CD4-positive, alpha-beta T cell treated with Interleukin-12 subunit alpha and Interleukin-12 subunit beta, for 1 hour (primary cell): ENCODE measurements around the gene DPH5.
A peak's percentile ranks its signal among the peaks of the same experiment; 100 is the strongest.
"Not testable (repeated sequence)": the region's sequence is repeated elsewhere in the genome, so short reads cannot be mapped to it uniquely, and the experiment has no call there.

Experiments
- DNase-seq: peaks from one replicate; pipeline ENCODE4 v3.0.0-alpha.2; 2020

DPH5 gene

GRCh38 chr1:101025657-101026429 lies at the start of gene DPH5:
Gene DPH5 (minus strand): TSS chr1:101025784. CDS start chr1:101025443, 341 bp downstream.
- DNase-seq = peak; percentile 88

- DNase-seq = no peak
Measured at GRCh38 chr1:101073836-101074235, 48.3 kb upstream of the DPH5 start.

DNA sequence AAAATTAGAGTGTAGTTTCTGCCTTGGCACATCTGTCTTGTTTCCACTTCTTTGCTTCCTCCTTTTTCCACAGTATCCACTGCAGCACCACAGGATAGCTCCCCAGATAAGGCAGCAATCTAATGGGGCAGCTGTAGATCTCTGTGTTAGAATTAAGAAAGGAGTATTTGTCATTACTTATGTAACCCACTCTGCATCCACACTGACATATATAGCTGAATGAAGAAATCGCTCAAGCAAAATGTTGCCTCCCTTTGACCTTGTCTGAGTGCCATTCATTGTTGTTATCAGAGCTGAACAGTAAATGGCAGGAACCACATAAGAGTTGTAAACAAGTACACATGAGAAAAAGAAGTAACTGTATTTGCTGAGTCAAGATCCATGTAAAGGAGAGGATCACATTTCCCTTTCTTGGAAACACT lies 45.9 kb upstream of the DPH5 start:
- no peak for DNase-seq

- DNase-seq = no peak
Measured at GRCh38 chr1:101069158-101069557, 43.6 kb upstream of the DPH5 start.

- DNase-seq = not testable (repeated sequence)
Measured at GRCh38 chr1:101066937-101067335, 41.4 kb upstream of the DPH5 start.

DNA sequence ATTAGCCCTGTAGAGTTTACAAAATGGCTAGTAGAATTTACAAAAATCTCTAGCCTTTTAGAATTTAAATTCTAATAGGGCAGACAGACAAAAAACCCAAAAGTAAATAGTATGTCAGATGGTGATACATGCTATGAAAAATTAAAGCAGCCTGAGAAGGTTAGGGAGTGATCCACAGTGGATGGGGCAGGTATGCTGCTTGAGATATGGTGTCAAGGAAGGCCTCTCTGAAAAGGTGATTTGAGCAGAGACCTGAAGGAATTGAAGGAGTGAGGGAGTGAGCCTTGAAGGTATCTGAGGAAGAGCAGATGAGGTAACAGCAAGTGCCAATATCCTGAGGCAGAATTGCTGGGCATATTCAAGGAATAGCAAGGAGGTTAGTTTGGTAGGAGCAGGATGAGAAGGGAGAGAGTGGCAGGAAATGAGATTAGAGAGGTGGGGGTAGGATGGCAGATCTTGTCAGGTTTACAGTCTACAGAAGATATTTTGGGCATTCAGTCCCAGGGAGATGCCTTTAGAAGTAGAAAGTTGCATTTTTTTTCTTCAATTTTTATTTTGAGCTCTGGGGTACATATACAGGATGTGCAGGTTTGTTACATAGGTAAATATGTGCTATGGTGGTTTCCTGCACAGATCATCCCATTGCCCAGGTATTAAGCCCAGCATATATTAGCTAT lies 40.8 kb upstream of the DPH5 start:
- DNase-seq = no peak

DNA sequence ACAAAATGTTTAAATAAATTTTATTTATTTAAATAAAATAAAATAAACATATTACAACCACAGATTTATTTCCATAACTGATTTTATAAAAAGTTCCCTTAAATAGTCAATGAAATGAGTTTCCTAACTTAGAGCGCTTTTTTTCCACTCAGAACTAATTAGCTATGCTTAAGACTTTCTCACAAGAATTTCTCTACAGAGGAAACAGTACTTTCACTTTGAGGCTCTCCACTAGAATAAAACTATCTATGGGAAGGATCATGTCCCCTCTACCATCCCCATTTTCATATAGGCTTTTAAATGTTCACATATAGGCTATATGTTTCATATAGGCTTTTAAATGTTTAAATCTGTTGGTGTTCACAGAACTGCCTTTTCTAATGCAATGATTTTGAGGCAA lies 40.0 kb upstream of the DPH5 start:
- DNase-seq = no peak

GRCh38 chr1:101064697-101065096 lies 39.1 kb upstream of the DPH5 start:
- DNase-seq = no peak

DNA sequence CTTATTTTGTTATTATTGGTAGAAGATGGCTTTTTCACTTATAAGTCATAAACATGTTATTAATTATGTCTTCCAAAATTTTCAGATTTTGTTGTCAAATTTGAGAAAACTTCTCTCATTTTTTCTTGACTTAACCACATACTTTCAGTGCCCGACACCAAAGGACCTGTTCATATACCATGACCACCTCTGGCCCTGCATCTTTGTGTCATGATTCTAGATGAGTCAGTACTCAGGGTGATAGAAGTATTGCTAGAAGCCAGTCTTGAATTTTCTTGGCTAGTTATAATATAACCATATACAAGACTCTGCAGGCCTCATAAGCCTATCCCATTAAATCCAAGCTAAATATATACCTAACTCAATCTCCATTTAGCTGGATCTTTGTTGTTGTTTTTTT lies 35.4 kb upstream of the DPH5 start:
- no peak for DNase-seq

- no peak for DNase-seq
Measured at GRCh38 chr1:101059945-101060542, 34.5 kb upstream of the DPH5 start.

- no peak for DNase-seq
Measured at GRCh38 chr1:101055623-101056022, 30.0 kb upstream of the DPH5 start.

DNA sequence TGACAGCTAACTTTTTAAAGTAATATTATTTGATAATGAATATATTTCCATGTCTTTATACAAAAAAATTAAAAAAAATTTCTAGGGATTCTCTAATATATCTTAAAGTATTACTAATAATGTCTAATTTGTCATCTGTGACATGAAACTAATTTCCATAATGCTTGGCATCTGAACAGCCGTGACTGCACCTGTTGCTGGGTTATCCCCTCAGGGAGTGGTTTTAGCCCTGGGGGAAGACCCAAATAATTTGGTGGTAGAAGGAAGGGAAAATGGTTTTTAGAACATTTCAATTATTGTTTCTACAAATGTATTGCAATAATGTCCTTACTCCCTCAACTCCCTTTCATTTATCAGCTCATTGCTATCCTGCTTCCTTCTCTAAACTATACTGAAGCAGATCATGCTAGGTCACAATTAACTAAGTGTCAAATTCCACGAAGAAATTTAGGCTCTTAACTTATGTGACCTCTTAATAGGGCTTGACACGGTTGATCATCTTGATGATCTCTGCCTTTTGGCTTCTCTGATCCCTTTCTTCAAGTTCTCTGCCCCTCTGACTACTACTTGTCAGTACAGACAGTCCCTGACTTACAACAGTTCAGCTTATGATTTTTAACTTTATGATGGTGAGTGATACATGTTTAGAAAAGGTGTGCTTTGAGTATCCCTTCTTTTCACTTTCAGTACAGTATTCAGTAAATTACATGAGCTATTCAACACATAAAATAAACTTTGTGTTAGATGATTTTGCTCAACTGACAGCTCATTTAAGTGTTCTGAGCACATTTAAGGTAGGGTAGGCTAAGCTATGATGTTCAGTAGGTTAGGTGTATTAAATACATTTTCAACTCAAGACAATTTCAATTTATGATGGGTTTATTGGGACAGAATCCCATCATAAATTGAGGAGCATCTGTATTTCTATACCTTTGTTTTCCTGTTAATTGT lies 26.4 kb upstream of the DPH5 start:
- DNase-seq = no peak

DNA sequence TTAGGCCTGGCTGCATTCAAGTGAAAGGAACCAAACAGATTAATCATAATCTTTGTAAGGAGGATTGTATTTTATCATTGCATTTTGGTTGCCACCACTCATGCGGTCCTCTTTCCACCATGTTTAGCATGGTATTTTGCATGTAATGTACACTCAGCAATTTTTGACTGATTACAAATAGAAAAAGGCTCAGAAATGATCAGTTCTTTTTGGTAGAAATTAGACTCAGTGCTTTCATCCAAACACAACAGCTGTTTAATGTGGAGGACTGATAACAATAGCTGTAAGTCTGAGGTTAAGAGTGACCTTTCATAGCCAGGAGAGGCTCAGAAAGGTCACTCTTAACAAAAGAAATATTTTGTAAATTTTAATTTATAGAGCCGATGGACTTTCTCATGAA lies 25.3 kb upstream of the DPH5 start:
- no peak for DNase-seq

- no peak for DNase-seq
Measured at GRCh38 chr1:101044749-101045148, 19.2 kb upstream of the DPH5 start.

DNA sequence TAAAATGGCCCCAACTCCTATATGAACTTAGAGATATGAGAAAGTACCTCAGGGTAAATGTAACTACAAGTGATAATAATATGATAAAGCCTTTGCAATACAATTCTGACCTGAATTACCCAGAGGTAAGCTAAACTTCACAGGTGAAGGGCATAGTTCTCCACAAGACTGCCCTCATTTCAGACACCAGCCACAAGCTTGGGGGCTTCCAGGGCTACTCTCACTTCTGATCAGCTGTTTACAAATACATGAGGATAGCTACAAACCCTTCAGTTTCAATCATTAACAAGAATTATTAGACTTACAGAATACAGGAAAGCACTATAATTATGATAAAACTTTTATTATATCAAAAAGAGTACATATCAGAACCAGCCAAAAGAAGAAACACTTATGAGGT lies 18.7 kb upstream of the DPH5 start:
- no peak for DNase-seq

DNA sequence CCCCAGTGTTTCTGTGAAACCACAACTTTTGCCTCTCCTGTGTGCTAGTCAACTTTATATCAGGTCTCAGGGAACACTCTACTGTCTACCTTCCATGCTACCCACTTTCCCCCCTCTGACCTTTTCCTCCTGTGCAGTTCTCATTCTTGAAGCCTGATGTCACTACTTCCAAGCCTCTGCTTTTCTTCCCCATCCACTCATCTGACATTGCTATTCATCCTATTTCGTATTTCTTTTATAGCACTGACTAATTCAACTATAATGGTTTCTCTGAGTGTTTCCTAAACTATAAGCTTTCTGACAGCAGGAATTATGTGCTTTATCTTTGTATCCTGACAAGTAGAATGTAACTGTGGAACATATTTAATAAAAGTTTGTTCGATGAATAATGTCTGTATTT lies 18.2 kb upstream of the DPH5 start:
- no peak for DNase-seq

DNA sequence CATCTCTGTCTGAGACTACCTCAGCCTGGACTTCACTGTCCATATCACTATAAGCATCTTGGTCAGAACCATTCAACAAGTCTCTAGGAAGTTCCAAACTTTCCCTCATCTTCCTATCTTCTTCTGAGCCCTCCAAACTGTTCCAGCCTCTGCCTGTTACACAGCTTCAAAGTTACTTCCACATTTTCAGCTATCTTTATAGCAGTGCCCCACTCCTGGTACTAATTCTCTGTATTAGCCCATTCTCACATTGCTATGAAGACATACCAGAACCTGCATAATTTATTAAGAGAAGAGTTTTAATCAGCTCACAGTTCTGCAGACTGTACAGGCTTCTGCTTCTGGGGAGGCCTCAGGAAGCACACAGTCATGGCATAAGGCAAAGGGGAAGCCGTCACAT lies 15.7 kb upstream of the DPH5 start:
- no peak for DNase-seq

DNA sequence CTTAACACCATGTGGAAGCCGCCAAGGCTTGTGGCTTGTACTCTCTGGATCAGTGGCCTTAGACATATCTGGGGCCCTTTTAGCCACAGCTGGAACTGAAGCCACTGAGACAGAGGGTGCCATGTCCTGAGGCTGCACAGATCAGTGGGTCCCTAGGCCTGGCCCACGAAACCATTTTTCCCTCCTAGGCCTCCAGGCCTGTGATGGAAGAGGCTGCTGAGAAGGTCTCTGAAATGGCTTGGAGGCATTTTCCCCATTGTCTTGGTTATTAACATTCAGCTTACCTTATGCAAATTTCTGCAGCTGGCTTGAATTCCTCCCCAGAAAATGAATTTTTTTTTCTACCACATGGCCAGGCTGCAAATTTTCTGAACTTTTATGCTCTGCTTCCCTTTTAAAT lies 15.1 kb upstream of the DPH5 start:
- DNase-seq = no peak

GRCh38 chr1:101039245-101039644 lies 13.7 kb upstream of the DPH5 start:
- DNase-seq = no peak

- DNase-seq = no peak
Measured at GRCh38 chr1:101037316-101037715, 11.7 kb upstream of the DPH5 start.

DNA sequence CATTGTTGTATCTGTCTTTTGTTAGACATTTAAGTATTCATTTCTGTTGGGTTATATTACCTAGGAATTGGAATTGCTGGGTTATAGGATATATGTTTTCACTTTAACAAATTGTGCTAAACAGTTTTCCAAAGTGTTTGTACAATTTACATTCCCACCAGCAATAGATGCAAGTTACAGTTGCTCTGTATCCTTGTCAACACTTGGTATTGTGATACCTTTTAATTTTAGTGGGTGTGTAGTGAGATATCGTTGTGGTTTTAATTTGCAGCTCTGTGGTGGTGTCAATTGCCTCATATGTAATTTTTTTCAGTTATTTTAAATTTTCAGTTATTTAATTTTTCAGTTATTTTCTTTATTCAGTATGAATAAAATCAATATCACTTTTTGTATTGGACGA lies 7.4 kb upstream of the DPH5 start:
- no peak for DNase-seq

DNA sequence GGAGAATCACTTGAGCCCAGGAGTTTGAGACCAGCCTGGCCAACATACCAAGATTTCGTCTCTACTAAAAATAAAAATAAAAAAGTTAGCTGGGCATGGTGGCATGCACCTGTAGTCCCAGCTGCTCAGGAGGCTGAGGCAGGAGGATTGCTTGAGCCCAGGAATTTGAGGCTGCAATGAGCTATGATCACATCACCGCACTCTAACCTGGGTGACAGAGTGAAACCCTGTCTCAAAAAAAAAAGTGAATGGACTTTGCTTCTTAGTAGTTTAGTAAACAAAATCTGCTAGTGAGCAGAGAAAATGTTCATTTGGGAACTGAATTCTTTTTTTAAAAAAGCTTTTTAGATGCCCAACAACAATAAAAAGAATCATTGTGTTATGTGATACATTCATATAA lies 6.5 kb upstream of the DPH5 start:
- DNase-seq = not testable (repeated sequence)

GRCh38 chr1:101030881-101031280 lies 5.3 kb upstream of the DPH5 start:
- DNase-seq = no peak
